ENCODE data around the gene OPN1LW. TPM values are rescaled to one million over a fixed set of nuclear protein-coding genes. Genes with fewer than 3 reads are reported as not detected.

Gene OPN1LW
- total and polyA plus RNA-seq, 2 donors (not counting 3 experiments of a cell fraction or from before 2014, with no cell fraction given): not detected

GRCh38 chrX:154121207-154121606 is 22.8 kb upstream of the OPN1LW start:
- Histone ChIP-seq H3K9me3 (replicated peaks; ENCODE audit: control insufficient read depth, insufficient read depth, low read length) (no peaks in the 10 kb centered on the region), H3K36me3 (ENCODE audit: control insufficient read depth in 2 of 2, extremely low read depth in 1 of 2, insufficient read depth in 2 of 2, low read length in 2 of 2) (no peaks in the 10 kb centered on the region), H3K9me1 (replicated peaks; ENCODE audit: control insufficient read depth, extremely low read depth, insufficient read depth, low read length) (no peaks in the 10 kb centered on the region), H3K27ac (ENCODE audit: insufficient read depth, low read depth, low read length) (no peak overlapping the region), H2AFZ (ENCODE audit: low read depth, low read length) (no peak overlapping the region), H3K4me1 (ENCODE audit: control insufficient read depth, extremely low read depth, insufficient read depth, low read length) (no peaks in the 10 kb centered on the region), H4K20me1 (replicated peaks; ENCODE audit: control insufficient read depth, extremely low read depth, insufficient read depth, low read length) (no peaks in the 10 kb centered on the region), H3K9ac (replicated peaks; ENCODE audit: extremely low read depth, insufficient read depth, low read length) (no peak overlapping the region), H3K4me2 (ENCODE audit: insufficient read depth, low read length) (no peak overlapping the region), H3K79me2 (ENCODE audit: control insufficient read depth, insufficient read depth, low read length) (no peaks in the 10 kb centered on the region), H3K4me3 (replicated peaks in 1 of 3; ENCODE audit: insufficient read depth in 1 of 3, low read depth in 1 of 3, low read length in 3 of 3) (no peak overlapping the region), H3K27me3 (ENCODE audit: control insufficient read depth in 2 of 2, insufficient read depth in 2 of 2, low read length in 2 of 2) (no peaks in the 10 kb centered on the region)
- no peak for TF ChIP-seq FOS (IDR thresholded peaks at IDR 0.05; ENCODE audit: borderline replicate concordance, insufficient read depth, low read length)
- TF ChIP-seq JUN (IDR thresholded peaks at IDR 0.05; ENCODE audit: borderline replicate concordance, insufficient read depth, insufficient read length, low read depth): no peak
- no peak for TF ChIP-seq MAX (IDR thresholded peaks at IDR 0.05; ENCODE audit: insufficient read depth, insufficient read length)
- TF ChIP-seq GATA2 (IDR thresholded peaks at IDR 0.05; ENCODE audit: insufficient read depth, insufficient read length, low read depth, low read length): no peak
- TF ChIP-seq CTCF (IDR thresholded peaks at IDR 0.05; ENCODE audit: extremely low read depth in 1 of 2, insufficient read depth in 1 of 2, low read depth in 1 of 2, low read length in 2 of 2): no peak
- TF ChIP-seq POLR2A (IDR thresholded peaks at IDR 0.05; ENCODE audit: low read depth, low read length): no peak
- no peak for TF ChIP-seq MYC (IDR thresholded peaks at IDR 0.05; ENCODE audit: low read depth, low read length)
- dilution Hi-C loops (cut with MboI; ENCODE audit: extremely low pct_ligation_motif_present, low sequenced_read_pairs) (no loop called here), intact Hi-C loops (cut with micrococcal nuclease) (no loop called here)
- DNase-seq (ENCODE audit: low read depth, low spot score) (no peak), FAIRE-seq (no peak)
- POLR2A ChIA-PET: no interaction called here
- CTCF ChIA-PET: interaction anchor here (1.3 kb wide), 1 partner anchor 10 kb away, joined by 3 read pairs; no protein-coding TSS in a partner anchor
- no TSS peak for BruUV-seq (replicated peaks)

Measured in endothelial cell of umbilical vein (primary cell).